Chondrocyte (in vitro differentiated cells): Measurements from ENCODE around the gene EXOSC3. TPM values are rescaled to one million over a fixed set of nuclear protein-coding genes. Genes with fewer than 3 reads are reported as not detected.

Experiments used
- DNase-seq: peaks from one replicate; pipeline ENCODE4 v3.0.0; 2021; ENCODE audit warnings: mixed read lengths, low spot score
- H3K27ac Mint-ChIP-seq: one replicate; pipeline ENCODE4 v1.8.0; 2021; ENCODE audit warnings: mild to moderate bottlenecking, moderate library complexity, mixed read lengths; ENCODE audit not compliant: unreplicated experiment
- H3K27me3 Mint-ChIP-seq: 2 replicates; pipeline ENCODE4 v1.8.0; 2021; ENCODE audit warnings: low read depth, mixed read lengths
- H3K36me3 Mint-ChIP-seq: 2 replicates; pipeline ENCODE4 v1.8.0; 2021; ENCODE audit warnings: low read depth, mixed read lengths
- H3K4me1 Mint-ChIP-seq: 2 replicates; pipeline ENCODE4 v1.8.0; 2021; ENCODE audit warnings: low read depth, mild to moderate bottlenecking, mixed read lengths
- H3K4me3 Mint-ChIP-seq: one replicate; pipeline ENCODE4 v1.8.0; 2021; ENCODE audit warnings: mild to moderate bottlenecking, moderate library complexity, mixed read lengths; ENCODE audit not compliant: unreplicated experiment
- H3K9me3 Mint-ChIP-seq: 2 replicates; pipeline ENCODE4 v1.8.0; 2021; ENCODE audit warnings: low read depth, mixed read lengths
- CTCF ChIP-seq: fragments of 200-600 bp; sonication (generic); IDR thresholded peaks from 2 replicates; pipeline ENCODE4 v1.5.0; 2021; ENCODE audit warnings: antibody characterized with exemption, mild to moderate bottlenecking, moderate library complexity
- total RNA-seq: library from RNA; stranded (reverse); gene quantifications from 3 replicates; pipeline ENCODE4 v1.2.1, GENCODE V29; 2021

EXOSC3 gene
- total RNA-seq, 1 donor from 2014 or later = 23.8 TPM

GRCh38 chr9:37751186-37751585 is 33.7 kb downstream of the EXOSC3 start:
- Mint-ChIP-seq H3K27me3 (no peaks in the 10 kb centered on the region), H3K4me3 (no peak overlapping the region), H3K4me1 (peaks cover 14% of the 10 kb centered on the region), H3K27ac (no peak overlapping the region), H3K36me3 (no peaks in the 10 kb centered on the region), H3K9me3 (no peaks in the 10 kb centered on the region)
- DNase-seq = no peak
- no peak for TF ChIP-seq CTCF

GRCh38 chr9:37749129-37749528 is 35.7 kb downstream of the EXOSC3 start:
- no peaks in the 10 kb centered on the region for H3K36me3 Mint-ChIP-seq
- H3K27me3 Mint-ChIP-seq = peaks cover 6% of the 10 kb centered on the region
- H3K9me3 Mint-ChIP-seq = no peaks in the 10 kb centered on the region
- no peak overlapping the region for H3K27ac Mint-ChIP-seq
- no peak for DNase-seq
- no peak for TF ChIP-seq CTCF
- H3K4me3 Mint-ChIP-seq = no peak overlapping the region
- peaks cover 8% of the 10 kb centered on the region for H3K4me1 Mint-ChIP-seq

- TF ChIP-seq CTCF = peak; percentile 94
- H3K27ac Mint-ChIP-seq = no peak overlapping the region
- peaks cover 6% of the 10 kb centered on the region for H3K27me3 Mint-ChIP-seq
- H3K4me1 Mint-ChIP-seq = no peaks in the 10 kb centered on the region
- no peak for DNase-seq
- no peaks in the 10 kb centered on the region for H3K36me3 Mint-ChIP-seq
- no peak overlapping the region for H3K4me3 Mint-ChIP-seq
- no peaks in the 10 kb centered on the region for H3K9me3 Mint-ChIP-seq
Observed at GRCh38 chr9:37747271-37747753, 37.6 kb downstream of the EXOSC3 start.

- no peak for DNase-seq
- peaks cover 7% of the 10 kb centered on the region for H3K27me3 Mint-ChIP-seq
- H3K9me3 Mint-ChIP-seq = no peaks in the 10 kb centered on the region
- no peak overlapping the region for H3K27ac Mint-ChIP-seq
- H3K4me3 Mint-ChIP-seq = no peak overlapping the region
- TF ChIP-seq CTCF = no peak
- H3K4me1 Mint-ChIP-seq = no peaks in the 10 kb centered on the region
- H3K36me3 Mint-ChIP-seq = no peaks in the 10 kb centered on the region
Observed at GRCh38 chr9:37746448-37747270, 38.2 kb downstream of the EXOSC3 start.

- Mint-ChIP-seq H3K27ac (no peak overlapping the region), H3K36me3 (no peaks in the 10 kb centered on the region), H3K4me1 (no peaks in the 10 kb centered on the region), H3K4me3 (no peak overlapping the region), H3K9me3 (no peaks in the 10 kb centered on the region), H3K27me3 (peaks cover 9% of the 10 kb centered on the region)
- DNase-seq = no peak
- TF ChIP-seq CTCF = no peak
Observed at GRCh38 chr9:37745970-37746369, 38.9 kb downstream of the EXOSC3 start.
